ENCODE results near the gene SLC6A19.

SLC6A19 gene

DNA sequence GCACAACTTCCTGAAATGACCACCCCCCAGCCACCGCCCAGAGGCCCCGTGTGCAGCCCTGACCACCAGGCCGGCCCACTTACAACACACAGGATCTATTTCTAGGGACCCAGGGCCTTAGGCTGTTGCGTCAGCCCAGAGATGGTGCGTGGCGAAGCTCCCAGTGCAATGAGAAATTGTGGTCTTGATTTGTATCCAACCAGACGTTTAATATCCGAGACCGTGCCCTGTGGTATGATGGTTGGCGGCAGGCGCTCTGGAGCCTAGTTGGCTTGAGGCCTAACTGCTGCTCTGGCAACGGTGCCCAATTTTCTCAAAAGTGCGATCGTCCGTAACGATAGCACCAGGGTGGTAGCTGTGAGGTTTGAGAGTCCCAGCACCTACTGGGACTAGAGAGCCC lies 32.6 kb upstream of the SLC6A19 start:
- H3K27me3 ChIP-seq = no peaks in the 10 kb centered on the region
- peaks cover under 1% of the 10 kb centered on the region; the same call in 1 of the 2 replicates for H3K4me1 ChIP-seq
- no peaks in the 10 kb centered on the region for H3K9me3 ChIP-seq
- no peak for TF ChIP-seq CTCF (IDR thresholded peaks at IDR 0.05; ENCODE audit: low read depth, low read length)
- DNase-seq = no peak
- H3K36me3 ChIP-seq = no peaks in the 10 kb centered on the region
- H3K4me3 ChIP-seq (ENCODE audit: low read depth, low read length) = no peak overlapping the region

DNA sequence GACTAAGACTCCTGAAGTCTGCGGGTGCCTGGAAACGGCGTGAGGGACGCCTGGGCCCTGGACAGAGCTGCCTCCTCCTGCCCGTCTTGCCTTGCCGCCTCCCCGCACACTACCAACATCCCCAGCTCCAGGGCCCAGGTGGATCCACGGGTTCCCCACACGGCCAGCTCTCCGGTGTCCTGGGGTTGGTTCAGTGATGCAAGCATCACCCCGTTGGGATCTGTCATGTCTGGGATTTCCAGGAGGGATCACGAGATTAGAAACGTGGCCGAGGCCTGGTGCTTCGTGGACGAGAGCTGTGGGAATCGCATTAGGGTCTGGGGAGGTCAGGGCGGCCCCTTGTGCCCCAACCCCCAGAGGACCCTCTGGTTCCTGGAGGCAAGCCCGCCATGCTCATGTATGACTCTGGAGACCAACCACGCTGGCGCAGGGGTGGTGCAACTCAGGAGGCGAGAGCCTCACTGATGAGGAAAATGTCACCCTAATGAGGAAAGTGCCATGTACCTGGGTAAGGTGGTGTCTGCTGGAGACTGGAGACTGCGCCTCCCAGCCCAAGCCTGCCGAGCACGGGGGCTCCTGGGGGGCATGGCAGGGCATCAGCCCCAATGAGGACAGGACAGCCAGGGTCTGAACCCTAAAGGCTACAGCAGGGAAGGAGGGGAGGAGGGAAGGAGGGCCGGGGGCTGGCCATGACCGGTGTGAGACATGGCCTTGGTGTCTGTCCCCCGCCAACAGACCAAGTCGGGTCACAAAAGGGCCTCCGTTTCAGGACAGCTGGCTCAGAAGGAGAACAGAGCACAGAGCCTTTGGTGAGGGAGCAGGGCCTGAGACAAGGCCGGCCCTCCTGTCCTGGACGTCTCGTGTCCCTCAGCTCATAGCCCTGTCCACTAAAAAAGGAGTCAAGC lies 31.9 kb upstream of the SLC6A19 start:
- no peaks in the 10 kb centered on the region for H3K9me3 ChIP-seq
- DNase-seq = no peak
- no peaks in the 10 kb centered on the region for H3K36me3 ChIP-seq
- TF ChIP-seq CTCF (IDR thresholded peaks at IDR 0.05; ENCODE audit: low read depth, low read length) = no peak
- peaks cover 4% of the 10 kb centered on the region for H3K4me1 ChIP-seq
- H3K27me3 ChIP-seq = no peaks in the 10 kb centered on the region
- no peak overlapping the region for H3K4me3 ChIP-seq (ENCODE audit: low read depth, low read length)

DNA sequence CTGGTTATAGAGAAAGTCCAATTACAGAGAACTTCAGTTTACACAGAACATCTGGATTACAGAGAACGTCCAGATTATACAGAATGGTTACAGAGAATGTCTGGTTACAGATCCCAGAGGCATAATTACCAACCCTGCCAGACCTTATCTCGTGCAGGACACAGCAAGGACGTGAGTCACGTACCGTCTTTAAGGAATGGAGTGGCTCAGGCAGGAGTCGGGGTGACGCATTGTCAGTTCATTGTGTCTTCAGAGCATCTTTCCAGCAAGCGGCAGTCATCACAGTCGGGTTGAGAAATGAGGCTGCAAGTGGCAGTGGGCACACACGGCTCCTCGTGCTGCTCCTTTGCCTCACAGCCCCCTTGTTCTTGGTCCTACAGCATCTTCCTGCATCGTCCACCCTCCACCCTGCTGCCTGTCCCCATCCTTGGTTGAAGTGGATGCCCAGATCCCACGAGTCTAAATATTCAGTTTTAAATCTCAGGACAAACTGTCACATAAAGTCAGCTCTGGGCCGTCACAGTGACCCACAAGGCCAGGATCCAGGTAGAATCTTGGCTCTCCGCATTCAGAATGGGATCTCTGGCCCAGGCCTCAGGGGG lies 30.0 kb upstream of the SLC6A19 start:
- H3K9me3 ChIP-seq = no peaks in the 10 kb centered on the region
- no peak overlapping the region for H3K4me3 ChIP-seq (ENCODE audit: low read depth, low read length)
- H3K36me3 ChIP-seq = no peaks in the 10 kb centered on the region
- H3K4me1 ChIP-seq = peaks cover 4% of the 10 kb centered on the region
- H3K27me3 ChIP-seq = no peaks in the 10 kb centered on the region
- no peak for DNase-seq
- TF ChIP-seq CTCF (IDR thresholded peaks at IDR 0.05; ENCODE audit: low read depth, low read length) = no peak

- no peak overlapping the region for H3K4me3 ChIP-seq (ENCODE audit: low read depth, low read length)
- no peaks in the 10 kb centered on the region for H3K27me3 ChIP-seq
- peaks cover 4% of the 10 kb centered on the region for H3K4me1 ChIP-seq
- H3K9me3 ChIP-seq = no peaks in the 10 kb centered on the region
- DNase-seq = no peak
- no peak for TF ChIP-seq CTCF (IDR thresholded peaks at IDR 0.05; ENCODE audit: low read depth, low read length)
- no peaks in the 10 kb centered on the region for H3K36me3 ChIP-seq
These were observed 29.3 kb upstream of the SLC6A19 start for GRCh38 chr5:1172007-1172581.

DNA sequence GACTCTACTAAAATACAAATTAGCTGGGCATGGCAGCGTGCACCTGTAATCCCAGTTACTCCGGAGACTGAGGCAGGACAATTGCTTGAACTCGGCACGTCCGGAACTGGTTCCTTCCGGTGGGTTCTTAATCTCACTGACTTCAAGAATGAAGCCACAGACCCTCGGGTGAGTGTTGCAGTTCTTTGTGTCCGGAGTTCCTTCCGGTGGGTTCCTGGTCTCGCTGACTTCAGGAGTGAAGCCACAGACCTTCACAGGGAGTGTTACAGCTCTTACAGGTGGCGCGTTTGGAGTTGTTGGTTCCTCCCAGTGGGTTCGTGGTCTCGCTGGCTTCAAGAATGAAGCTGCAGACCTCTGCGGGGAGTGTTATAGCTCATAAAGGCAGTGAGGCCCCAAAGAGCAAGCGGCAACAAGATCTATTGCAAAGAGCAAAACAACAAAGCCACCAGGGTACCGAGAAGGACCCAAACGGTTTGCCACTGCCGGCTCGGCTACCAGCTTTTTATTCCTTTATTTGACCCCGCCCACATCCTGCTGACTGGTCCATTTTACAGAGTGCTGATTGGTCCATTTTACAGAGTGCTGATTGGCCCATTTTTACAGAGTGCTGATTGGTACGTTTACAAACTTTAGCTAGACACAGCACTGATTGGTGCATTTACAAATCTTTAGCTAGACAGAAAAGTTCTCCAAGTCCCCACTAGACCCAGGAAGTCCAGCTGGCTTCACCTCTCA lies 28.6 kb upstream of the SLC6A19 start:
- no peaks in the 10 kb centered on the region for H3K36me3 ChIP-seq
- no peak overlapping the region for H3K4me3 ChIP-seq (ENCODE audit: low read depth, low read length)
- no peak for TF ChIP-seq CTCF (IDR thresholded peaks at IDR 0.05; ENCODE audit: low read depth, low read length)
- no peak for DNase-seq
- H3K4me1 ChIP-seq = peaks cover 4% of the 10 kb centered on the region
- H3K9me3 ChIP-seq = no peaks in the 10 kb centered on the region
- no peaks in the 10 kb centered on the region for H3K27me3 ChIP-seq
